SU-DHL-6 (cell line): ENCODE measurements around the gene PWP1.

Source experiments
- H2AFZ ChIP-seq: fragments of 200-600 bp; sonication (generic); 2 replicates; pipeline ENCODE4 v1.6.1; 2014; ENCODE audit warnings: low read depth, mild to moderate bottlenecking, moderate library complexity, mixed read lengths, antibody characterized with exemption, low read length; ENCODE audit not compliant: severe bottlenecking
- H3F3A ChIP-seq: fragments of 200-600 bp; shearing (Covaris generic); 2 replicates; pipeline ENCODE4 v1.6.0; 2016; ENCODE audit warnings: antibody characterized with exemption, mild to moderate bottlenecking; ENCODE audit not compliant: insufficient read depth
- H3K27ac ChIP-seq: fragments of 200-600 bp; sonication (generic); 2 replicates; pipeline ENCODE4 v1.5.1; 2016; ENCODE audit warnings: low read depth, mild to moderate bottlenecking, low read length, moderate library complexity, mixed read lengths
- H3K27me3 ChIP-seq: fragments of 200-600 bp; sonication (generic), shearing (Covaris generic); 2 replicates; pipeline ENCODE4 v1.6.0; 2014; ENCODE audit warnings: mild to moderate bottlenecking, low read length
- H3K36me3 ChIP-seq: fragments of 200-600 bp; sonication (generic); 2 replicates; pipeline ENCODE4 v1.6.1; 2014; ENCODE audit warnings: mild to moderate bottlenecking, low read length, mixed read lengths
- H3K4me2 ChIP-seq: fragments of 300-600, 200-600 bp; shearing (Covaris generic), sonication (generic); 2 replicates; pipeline ENCODE4 v1.6.0; 2014; ENCODE audit warnings: low read length, low read depth, mild to moderate bottlenecking; ENCODE audit not compliant: poor library complexity, severe bottlenecking
- H3K4me3 ChIP-seq: fragments of 200-600 bp; sonication (generic); 2 replicates; pipeline ENCODE4 v1.5.1; 2014; ENCODE audit warnings: antibody characterized with exemption, low read length, mild to moderate bottlenecking, mixed read lengths; ENCODE audit not compliant: insufficient read depth, poor library complexity, severe bottlenecking
- H3K79me2 ChIP-seq: fragments of 200-600 bp; sonication (generic); 2 replicates; pipeline ENCODE4 v1.6.1; 2014; ENCODE audit warnings: mild to moderate bottlenecking, low read length, moderate library complexity; ENCODE audit not compliant: insufficient read depth
- H3K9ac ChIP-seq: fragments of 200-600 bp; sonication (generic); 2 replicates; pipeline ENCODE4 v1.7.0; 2014; ENCODE audit warnings: mild to moderate bottlenecking, low read length
- H3K9me2 ChIP-seq: fragments of 200-600 bp; sonication (generic); replicated peaks from 2 replicates; pipeline ENCODE4 v1.6.1; 2014; ENCODE audit warnings: low read length; ENCODE audit not compliant: insufficient read depth
- H3K9me3 ChIP-seq: fragments of 200-600 bp; sonication (generic); 2 replicates; pipeline ENCODE4 v1.6.1; 2014; ENCODE audit warnings: low read length, mixed read lengths; ENCODE audit not compliant: insufficient read depth
- H4K20me1 ChIP-seq: fragments of 200-600 bp; sonication (generic); 2 replicates; pipeline ENCODE4 v1.6.1; 2014; ENCODE audit warnings: low read depth, mild to moderate bottlenecking, antibody characterized with exemption, low read length, moderate library complexity, mixed read lengths
- CTCF ChIP-seq: fragments of 200-600 bp; sonication (generic); IDR thresholded peaks from one replicate; pipeline ENCODE4 v1.5.1; 2017; ENCODE audit warnings: antibody characterized with exemption, mild to moderate bottlenecking, low read length, moderate library complexity; ENCODE audit not compliant: insufficient read depth, poor library complexity, severe bottlenecking
- EZH2phosphoT487 ChIP-seq: fragments of 200-600 bp; sonication (generic), shearing (Covaris generic); conservative IDR thresholded peaks from 2 replicates; pipeline ENCODE4 v1.6.1; 2018; ENCODE audit warnings: mild to moderate bottlenecking, antibody characterized with exemption, low read length, moderate library complexity, mixed read lengths

Gene PWP1

GRCh38 chr12:107668320-107669098 is 17.1 kb upstream of the PWP1 start:
- Histone ChIP-seq H3K27ac (no peak overlapping the region), H3F3A (no peaks in the 10 kb centered on the region), H3K4me2 (no peak overlapping the region), H4K20me1 (no peaks in the 10 kb centered on the region), H3K36me3 (no peaks in the 10 kb centered on the region), H2AFZ (no peak overlapping the region), H3K79me2 (no peaks in the 10 kb centered on the region), H3K27me3 (no peaks in the 10 kb centered on the region), H3K4me3 (no peak overlapping the region), H3K9me3 (no peaks in the 10 kb centered on the region), H3K9ac (no peak overlapping the region), H3K9me2 (no peaks in the 10 kb centered on the region)
- no peak for TF ChIP-seq EZH2phosphoT487
- TF ChIP-seq CTCF: no peak

- no peaks in the 10 kb centered on the region for H3K27me3 ChIP-seq
- H3K79me2 ChIP-seq: no peaks in the 10 kb centered on the region
- H3K36me3 ChIP-seq: no peaks in the 10 kb centered on the region
- no peaks in the 10 kb centered on the region for H4K20me1 ChIP-seq
- H3K9me2 ChIP-seq: no peaks in the 10 kb centered on the region
- TF ChIP-seq EZH2phosphoT487: no peak
- TF ChIP-seq CTCF: no peak
- no peak overlapping the region for H3K9ac ChIP-seq
- H3K27ac ChIP-seq: no peak overlapping the region
- H2AFZ ChIP-seq: no peak overlapping the region
- no peaks in the 10 kb centered on the region for H3K9me3 ChIP-seq
- H3K4me3 ChIP-seq: no peak overlapping the region
- no peak overlapping the region for H3K4me2 ChIP-seq
- H3F3A ChIP-seq: no peaks in the 10 kb centered on the region
Observed at GRCh38 chr12:107669946-107670345, 15.7 kb upstream of the PWP1 start.

- no peaks in the 10 kb centered on the region for H3K36me3 ChIP-seq
- H4K20me1 ChIP-seq: no peaks in the 10 kb centered on the region
- H3K9me2 ChIP-seq: no peaks in the 10 kb centered on the region
- TF ChIP-seq EZH2phosphoT487 (no peak), CTCF (peak; percentile 58)
- no peaks in the 10 kb centered on the region for H3K27me3 ChIP-seq
- no peak overlapping the region for H3K9ac ChIP-seq
- no peak overlapping the region for H2AFZ ChIP-seq
- no peak overlapping the region for H3K4me2 ChIP-seq
- H3K4me3 ChIP-seq: no peak overlapping the region
- H3F3A ChIP-seq: no peaks in the 10 kb centered on the region
- H3K79me2 ChIP-seq: no peaks in the 10 kb centered on the region
- no peak overlapping the region for H3K27ac ChIP-seq
- no peaks in the 10 kb centered on the region for H3K9me3 ChIP-seq
Observed at GRCh38 chr12:107670999-107671643, 14.5 kb upstream of the PWP1 start.
